Upper lobe of right lung (tissue), 1 donor: Measurements from ENCODE around the gene RACK1. TPM values are rescaled to one million over a fixed set of nuclear protein-coding genes. Genes with fewer than 3 reads are reported as not detected.

Experiments
- ATAC-seq: fragments of 200-7000 bp; cut with Tn5 transposase; one replicate; pipeline ENCODE4 v1.9.1; 2020; ENCODE audit warnings: mild to moderate bottlenecking, moderate library complexity
- DNase-seq: peaks from one replicate; pipeline ENCODE4 v3.0.0-alpha.2; 2020
- H3K27ac ChIP-seq: fragments of 200-600 bp; one replicate; pipeline ENCODE4 v1.8.0; 2022
- H3K27me3 ChIP-seq: fragments of 200-600 bp; one replicate; pipeline ENCODE4 v1.8.0; 2022; ENCODE audit warnings: mild to moderate bottlenecking
- H3K36me3 ChIP-seq: fragments of 200-600 bp; one replicate; pipeline ENCODE4 v1.8.0; 2022
- H3K4me1 ChIP-seq: fragments of 200-600 bp; one replicate; pipeline ENCODE4 v1.8.0; 2022
- H3K4me3 ChIP-seq: fragments of 200-600 bp; one replicate; pipeline ENCODE4 v1.8.0; 2022; ENCODE audit warnings: mild to moderate bottlenecking
- H3K9me3 ChIP-seq: fragments of 200-600 bp; one replicate; pipeline ENCODE4 v1.8.0; 2022
- CTCF ChIP-seq: fragments of 200-600 bp; IDR thresholded peaks from one replicate; pipeline ENCODE4 v1.8.0; 2022; ENCODE audit warnings: antibody characterized with exemption
- intact Hi-C: fragments of 100-400 bp; cut with DNase I; formaldehyde crosslinking; loops from one replicate; pipeline ENCODE4 v1.11.0; 2022
- total RNA-seq: library from RNA; stranded (reverse); fragmentation: NEBNext Ultra II Directional; extraction: Animal tissue kit (Norgen Biotek cat#: 25700); gene quantifications from one replicate; pipeline ENCODE4 v1.2.1, GENCODE V29; 2021
- donor health status: DM: no; HTN: yes; CAD: no; lungs with severe emphysema.

The RACK1 gene
- total RNA-seq, 1 donor from 2014 or later, result 1,155 TPM

DNA sequence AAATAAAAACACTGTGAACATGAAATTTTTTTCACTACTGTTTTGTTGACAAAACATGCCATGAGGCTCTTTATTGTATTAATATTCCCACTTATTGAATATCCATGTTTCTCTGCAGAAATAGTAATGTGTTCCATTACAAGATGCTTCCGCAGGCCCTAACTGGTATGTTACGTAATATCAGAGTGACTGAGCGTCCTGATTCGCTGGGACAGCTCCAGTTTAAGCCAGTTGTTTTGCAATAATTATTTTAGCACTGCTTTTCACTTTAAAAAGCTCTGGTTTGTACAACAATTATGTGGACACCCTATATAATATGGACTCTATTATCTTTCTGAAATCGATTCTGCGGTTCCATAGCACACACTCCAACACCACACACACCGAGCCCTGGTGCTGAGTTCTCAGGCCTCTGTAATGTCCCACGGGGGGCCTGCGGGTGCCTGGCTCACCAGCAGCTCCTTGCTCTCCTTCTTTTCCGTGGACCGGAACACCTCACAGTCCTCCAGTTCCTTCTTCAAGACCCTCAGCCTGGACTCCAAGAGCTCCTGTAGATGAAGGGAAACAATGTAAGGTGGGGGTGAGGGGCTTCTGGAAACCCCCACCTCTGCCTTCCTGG, 40.5 kb downstream of the RACK1 start:
- Histone ChIP-seq H3K9me3 (no peaks in the 10 kb centered on the region), H3K27me3 (no peaks in the 10 kb centered on the region), H3K36me3 (no peaks in the 10 kb centered on the region), H3K4me1 (peaks cover 24% of the 10 kb centered on the region), H3K4me3 (no peak overlapping the region), H3K27ac (peak overlapping the region; percentile 14)
- TF ChIP-seq CTCF, result no peak
- DNase-seq, result no peak
- no peak for ATAC-seq
- intact Hi-C loops, result no loop called here

DNA sequence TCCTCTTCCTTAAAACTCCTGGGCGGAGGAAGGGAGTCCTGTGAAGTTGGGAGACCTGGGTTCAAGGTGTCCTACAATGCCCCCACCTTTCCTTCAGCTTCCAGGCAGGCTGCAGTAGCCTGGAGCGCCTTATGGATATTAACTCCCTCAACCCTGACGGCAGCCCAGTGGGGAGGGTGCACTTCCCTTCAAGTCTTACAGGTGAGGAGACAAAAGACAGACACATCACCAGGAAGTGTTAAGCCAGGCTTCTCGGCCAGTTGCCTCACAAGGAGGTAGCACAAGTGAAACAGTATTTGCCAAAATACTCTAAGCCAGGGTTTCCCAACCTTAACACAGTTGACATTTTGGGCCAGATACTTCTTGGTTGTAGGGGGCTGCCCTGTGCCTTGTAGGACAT, 42.9 kb downstream of the RACK1 start:
- H3K4me3 ChIP-seq, result no peak overlapping the region
- no peaks in the 10 kb centered on the region for H3K9me3 ChIP-seq
- no peak for DNase-seq
- no peaks in the 10 kb centered on the region for H3K27me3 ChIP-seq
- TF ChIP-seq CTCF, result no peak
- intact Hi-C loops, result no loop called here
- peaks cover 16% of the 10 kb centered on the region for H3K4me1 ChIP-seq
- no peaks in the 10 kb centered on the region for H3K36me3 ChIP-seq
- H3K27ac ChIP-seq, result no peak overlapping the region
- no peak for ATAC-seq

DNA sequence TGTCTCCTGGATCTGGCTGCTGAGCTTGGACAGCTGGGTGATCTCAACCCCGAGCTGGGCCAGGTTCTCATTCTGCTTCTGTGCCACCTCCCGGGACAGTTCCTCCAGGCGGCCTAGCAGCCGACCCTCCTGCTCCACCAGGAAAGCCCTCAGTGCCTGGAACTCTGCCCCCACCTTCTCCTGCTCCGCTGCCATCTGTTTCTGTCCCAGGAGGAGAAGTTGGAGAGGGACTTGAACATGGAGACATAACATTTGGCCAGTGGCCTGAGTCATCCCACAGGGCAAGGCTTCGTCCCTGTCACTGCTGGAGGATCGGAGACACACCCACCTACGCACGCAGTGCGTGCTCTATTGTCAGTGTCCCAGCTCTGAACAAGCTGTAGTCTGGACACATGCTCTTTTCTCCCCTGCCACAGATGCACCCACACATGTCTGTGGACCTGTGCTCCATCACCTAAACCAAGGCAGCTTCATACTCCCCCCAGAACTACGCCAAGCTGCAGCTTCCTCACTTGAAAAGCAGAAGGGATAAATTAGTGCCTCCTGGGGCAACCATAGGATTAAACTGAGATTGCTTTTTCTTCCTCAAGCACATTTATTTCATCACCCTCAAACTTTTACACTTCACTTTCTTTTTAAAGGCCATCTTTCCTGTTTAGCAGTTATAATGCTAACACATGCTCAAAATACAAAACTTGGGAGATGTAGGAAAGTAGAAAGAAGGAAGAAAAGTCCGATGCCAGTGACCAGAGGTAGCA, 43.6 kb downstream of the RACK1 start:
- no peaks in the 10 kb centered on the region for H3K9me3 ChIP-seq
- no peak for ATAC-seq
- no peak for TF ChIP-seq CTCF
- no peaks in the 10 kb centered on the region for H3K27me3 ChIP-seq
- no peak for DNase-seq
- H3K36me3 ChIP-seq, result no peaks in the 10 kb centered on the region
- H3K4me3 ChIP-seq, result no peak overlapping the region
- H3K4me1 ChIP-seq, result peaks cover 14% of the 10 kb centered on the region
- no peak overlapping the region for H3K27ac ChIP-seq
- intact Hi-C loops, result no loop called here

- DNase-seq (no peak), ATAC-seq (no peak)
- TF ChIP-seq CTCF, result no peak
- peaks cover 13% of the 10 kb centered on the region for H3K4me1 ChIP-seq
- no peak overlapping the region for H3K27ac ChIP-seq
- intact Hi-C loops, result no loop called here
- no peak overlapping the region for H3K4me3 ChIP-seq
- no peaks in the 10 kb centered on the region for H3K9me3 ChIP-seq
- no peaks in the 10 kb centered on the region for H3K36me3 ChIP-seq
- no peaks in the 10 kb centered on the region for H3K27me3 ChIP-seq
These were observed 44.7 kb downstream of the RACK1 start for GRCh38 chr5:181198905-181199519.

DNA sequence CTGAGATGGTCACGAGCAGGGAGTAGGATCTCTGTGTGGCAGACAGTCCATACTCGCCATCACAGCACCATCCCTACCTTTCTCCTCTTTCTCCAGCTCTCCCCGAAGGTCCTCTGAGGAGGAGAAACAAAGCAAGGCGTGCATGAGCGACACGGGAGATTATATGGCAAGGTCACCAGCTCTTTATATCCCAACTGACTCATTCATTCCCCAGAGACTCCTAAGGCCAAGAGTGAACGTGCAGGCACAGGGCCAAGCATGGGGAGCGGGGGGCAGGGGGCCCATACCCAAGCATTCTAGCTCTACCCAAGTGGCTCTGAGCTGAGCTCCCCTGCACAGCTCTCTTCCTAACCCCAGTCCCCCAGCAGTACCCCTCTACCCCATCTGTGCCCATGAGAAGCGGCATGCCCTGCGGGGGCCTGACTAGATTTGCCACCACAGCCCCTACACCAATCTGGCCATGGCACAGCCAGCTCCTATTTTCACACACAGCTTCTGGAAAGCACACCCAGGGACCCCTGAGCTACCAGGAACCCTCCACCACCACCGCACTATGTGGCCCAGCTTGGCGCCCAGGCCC, 45.5 kb downstream of the RACK1 start:
- no peaks in the 10 kb centered on the region for H3K9me3 ChIP-seq
- H3K4me1 ChIP-seq, result peaks cover 5% of the 10 kb centered on the region
- no peak for DNase-seq
- no peak for TF ChIP-seq CTCF
- H3K27me3 ChIP-seq, result no peaks in the 10 kb centered on the region
- no peaks in the 10 kb centered on the region for H3K36me3 ChIP-seq
- H3K4me3 ChIP-seq, result no peak overlapping the region
- no peak overlapping the region for H3K27ac ChIP-seq
- intact Hi-C loops, result no loop called here
- no peak for ATAC-seq
